AG04449 (cell line): ENCODE measurements around the gene PHGDH.

Source experiments
- CTCF ChIA-PET: fragments of 350-600 bp; formaldehyde crosslinking; extraction: SDS; loops from one replicate; lab custom pipeline; 2021; ENCODE audit warnings: antibody characterized with exemption; lab: Yijun Ruan, JAX
- POLR2A ChIA-PET: fragments of 400-600, 350-600 bp; formaldehyde crosslinking; extraction: SDS; loops from one replicate; lab custom pipeline; 2020; ENCODE audit warnings: antibody characterized with exemption, inconsistent platforms; lab: Yijun Ruan, JAX
- DNase-seq: peaks from one replicate; pipeline ENCODE4 v3.0.0-alpha.2; 2010; ENCODE audit warnings: low read depth, low spot score
- H3K4me3 ChIP-seq: 2 replicates; pipeline ENCODE4 v1.5.1; 2011; ENCODE audit warnings: low read depth, mild to moderate bottlenecking, control low read depth, low read length
- TF ChIP-seq, protein P1 (sequence below): IDR thresholded peaks from one replicate; pipeline ENCODE4 v1.5.1; 2011; ENCODE audit warnings: mild to moderate bottlenecking, moderate library complexity, low read length, control low read depth, inconsistent platforms; ENCODE audit not compliant: insufficient read depth; ENCODE audit errors: missing control alignments

Gene PHGDH

DNA sequence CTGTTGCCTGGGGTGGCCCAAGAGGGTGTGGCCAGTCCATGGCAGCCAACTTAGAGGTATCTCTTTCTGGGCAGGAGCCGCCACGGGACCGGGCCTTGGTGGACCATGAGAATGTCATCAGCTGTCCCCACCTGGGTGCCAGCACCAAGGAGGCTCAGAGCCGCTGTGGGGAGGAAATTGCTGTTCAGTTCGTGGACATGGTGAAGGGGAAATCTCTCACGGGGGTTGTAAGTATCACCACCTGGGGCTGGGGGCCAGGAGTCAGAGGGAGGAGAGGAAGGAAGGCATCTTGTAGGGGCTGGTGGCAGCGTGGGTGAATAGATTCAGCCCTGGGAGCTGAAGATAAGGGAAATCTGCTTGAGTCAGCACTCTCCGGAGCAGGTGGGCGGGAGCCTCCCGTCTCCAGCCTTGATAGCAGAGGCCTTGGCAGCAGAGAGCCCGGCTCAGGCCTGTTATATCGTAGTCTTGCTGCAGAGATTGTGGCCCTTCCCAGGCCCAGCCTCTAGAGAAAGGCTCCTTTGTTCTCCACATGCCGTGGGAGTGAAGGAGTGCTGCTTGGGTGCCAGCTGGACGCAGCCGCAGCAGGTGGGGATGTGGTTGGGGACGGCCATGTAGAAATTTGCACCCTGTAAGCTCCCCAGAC, 25.4 kb downstream of the PHGDH start:
- H3K4me3 ChIP-seq: no peak overlapping the region
- POLR2A ChIA-PET: no interaction called here
- no peak for DNase-seq
- TF ChIP-seq, protein P1, sequence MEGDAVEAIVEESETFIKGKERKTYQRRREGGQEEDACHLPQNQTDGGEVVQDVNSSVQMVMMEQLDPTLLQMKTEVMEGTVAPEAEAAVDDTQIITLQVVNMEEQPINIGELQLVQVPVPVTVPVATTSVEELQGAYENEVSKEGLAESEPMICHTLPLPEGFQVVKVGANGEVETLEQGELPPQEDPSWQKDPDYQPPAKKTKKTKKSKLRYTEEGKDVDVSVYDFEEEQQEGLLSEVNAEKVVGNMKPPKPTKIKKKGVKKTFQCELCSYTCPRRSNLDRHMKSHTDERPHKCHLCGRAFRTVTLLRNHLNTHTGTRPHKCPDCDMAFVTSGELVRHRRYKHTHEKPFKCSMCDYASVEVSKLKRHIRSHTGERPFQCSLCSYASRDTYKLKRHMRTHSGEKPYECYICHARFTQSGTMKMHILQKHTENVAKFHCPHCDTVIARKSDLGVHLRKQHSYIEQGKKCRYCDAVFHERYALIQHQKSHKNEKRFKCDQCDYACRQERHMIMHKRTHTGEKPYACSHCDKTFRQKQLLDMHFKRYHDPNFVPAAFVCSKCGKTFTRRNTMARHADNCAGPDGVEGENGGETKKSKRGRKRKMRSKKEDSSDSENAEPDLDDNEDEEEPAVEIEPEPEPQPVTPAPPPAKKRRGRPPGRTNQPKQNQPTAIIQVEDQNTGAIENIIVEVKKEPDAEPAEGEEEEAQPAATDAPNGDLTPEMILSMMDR: no peak
- CTCF ChIA-PET: interaction anchor here (1.0 to 1.1 kb wide), 2 partner anchors 8 to 15 kb away, joined by 3 to 4 read pairs; no protein-coding TSS in a partner anchor

DNA sequence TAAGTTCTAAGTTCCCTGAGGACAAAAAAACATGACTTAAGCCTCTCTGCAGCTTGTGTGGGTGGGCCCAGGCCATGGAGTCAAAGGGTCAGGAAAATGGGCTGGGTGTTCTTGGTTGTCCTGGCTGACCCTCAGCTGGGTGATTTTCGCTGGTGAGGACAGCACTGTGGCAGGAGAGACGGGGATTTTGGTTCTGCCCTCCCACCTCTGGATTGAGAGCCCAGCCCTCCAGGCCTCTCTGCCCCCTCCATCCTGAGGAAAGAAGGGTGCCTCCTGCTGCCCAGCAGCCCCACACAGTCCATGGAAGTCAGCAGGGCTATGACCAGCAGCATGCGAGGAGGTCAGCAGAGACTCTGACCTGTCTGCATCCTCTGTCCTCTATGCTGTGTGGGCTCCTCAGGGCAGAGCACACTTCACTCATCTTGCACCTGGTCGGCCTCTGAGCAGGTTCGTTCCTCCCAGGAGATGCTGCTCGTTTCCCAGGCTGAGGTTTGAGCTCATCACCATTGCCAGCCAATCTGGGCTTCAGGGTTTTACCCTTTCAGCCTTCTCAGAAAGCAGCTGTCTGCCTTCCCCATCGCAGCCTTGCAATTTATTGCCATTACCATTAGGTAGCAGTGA, 26.5 kb downstream of the PHGDH start:
- POLR2A ChIA-PET: no interaction called here
- CTCF ChIA-PET: no interaction called here
- TF ChIP-seq, protein P1: no peak
- DNase-seq: no peak
- no peak overlapping the region for H3K4me3 ChIP-seq

DNA sequence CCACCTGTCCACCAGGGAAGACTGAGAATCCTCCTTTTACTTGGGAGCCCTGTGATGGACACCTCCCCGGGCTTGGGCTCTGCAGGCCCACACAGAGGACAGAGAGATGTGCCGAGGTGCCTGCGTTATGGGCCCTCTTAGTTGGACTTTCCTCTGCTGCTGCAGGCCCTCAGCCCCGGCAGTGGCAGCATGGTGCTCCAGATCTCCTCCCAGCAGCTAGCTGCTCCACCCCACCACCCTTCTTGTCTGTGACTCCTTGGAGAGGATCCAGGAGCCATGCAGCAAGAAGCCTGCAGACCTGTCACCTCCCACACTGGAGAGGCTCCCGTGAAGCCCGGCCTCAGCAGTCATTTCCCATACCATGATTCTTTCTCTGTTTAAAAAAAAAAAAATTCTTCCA, 27.4 kb downstream of the PHGDH start:
- ChIA-PET CTCF (interaction anchor here (1.6 kb wide), 1 partner anchor 128 kb away, joined by 5 read pairs; no protein-coding TSS in a partner anchor), POLR2A (no interaction called here)
- no peak overlapping the region for H3K4me3 ChIP-seq
- DNase-seq: no peak
- TF ChIP-seq, protein P1: no peak

DNA sequence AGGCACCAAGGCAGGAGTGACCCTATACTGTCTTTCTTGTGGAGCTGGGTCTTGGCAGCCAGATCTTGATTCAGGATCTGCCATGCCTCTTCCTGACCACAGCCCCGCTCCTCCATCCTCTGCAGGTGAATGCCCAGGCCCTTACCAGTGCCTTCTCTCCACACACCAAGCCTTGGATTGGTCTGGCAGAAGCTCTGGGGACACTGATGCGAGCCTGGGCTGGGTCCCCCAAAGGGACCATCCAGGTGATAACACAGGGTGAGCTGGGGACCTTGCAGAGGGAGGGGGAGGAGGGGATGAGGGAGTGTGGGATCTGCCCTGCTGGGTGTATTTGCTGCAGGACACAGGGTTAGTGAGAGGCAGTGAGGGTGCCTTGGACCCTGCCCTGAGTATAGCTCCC, 28.5 kb downstream of the PHGDH start:
- no peak for DNase-seq
- CTCF ChIA-PET: interaction anchor here (1.6 kb wide), 1 partner anchor 129 kb away, joined by 5 read pairs; no protein-coding TSS in a partner anchor
- TF ChIP-seq, protein P1: no peak
- POLR2A ChIA-PET: no interaction called here
- no peak overlapping the region for H3K4me3 ChIP-seq

DNA sequence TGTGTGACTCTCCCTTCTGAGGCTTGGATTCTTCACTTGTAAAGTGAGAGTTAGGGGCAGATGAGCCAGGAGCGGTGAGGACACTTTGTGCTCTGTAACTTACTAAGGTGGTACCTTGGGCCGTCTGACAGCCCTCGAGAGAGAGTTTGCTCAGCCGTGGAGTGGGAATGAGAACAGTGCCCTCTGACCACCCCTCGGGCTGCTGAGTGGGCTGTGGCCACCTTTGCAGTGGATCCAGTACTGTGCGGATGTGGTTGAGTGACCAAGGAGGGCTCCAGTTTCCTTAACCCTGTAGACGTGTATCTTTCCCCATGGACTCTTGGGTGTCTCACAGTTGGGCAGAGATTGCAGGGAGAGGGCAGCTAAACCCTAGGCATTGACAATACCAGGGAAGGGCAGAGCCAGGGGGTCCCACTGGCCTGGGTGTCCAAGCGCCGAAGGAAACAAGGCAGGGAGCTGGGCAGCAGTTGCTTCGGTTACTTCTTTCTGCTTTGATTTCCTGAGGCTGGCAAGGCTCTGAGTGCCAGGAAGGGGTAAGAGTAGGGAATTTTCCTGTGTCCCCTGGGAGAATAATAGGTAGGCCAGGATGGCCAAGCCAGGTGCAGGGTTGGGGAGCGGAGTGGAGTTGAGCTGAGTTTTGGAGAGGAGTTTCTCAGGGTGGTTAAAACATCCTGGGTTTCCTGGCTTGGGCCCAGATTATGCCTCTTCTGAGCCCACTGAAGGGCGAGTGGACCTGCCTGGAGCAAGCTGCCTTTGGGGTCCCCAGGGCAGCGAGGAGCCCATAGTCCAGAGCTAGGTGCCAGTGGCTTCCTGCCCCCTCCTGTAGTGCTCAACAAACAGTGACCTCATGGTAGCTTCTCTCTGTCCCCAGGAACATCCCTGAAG, 29.4 kb downstream of the PHGDH start:
- no peak overlapping the region for H3K4me3 ChIP-seq
- TF ChIP-seq, protein P1: no peak
- no peak for DNase-seq
- CTCF ChIA-PET: interaction anchor here (1.3 to 6.3 kb wide), 4 partner anchors 7 to 66 kb away, joined by 3 to 77 read pairs (median 38); no protein-coding TSS in a partner anchor
- POLR2A ChIA-PET: interaction anchor here (0.9 kb wide), 1 partner anchor 30 kb away, joined by 3 read pairs; the partner anchor contains the start of gene PHGDH
